GM12865 (cell line): ENCODE data around the gene CSRNP3.

Experiments used
- DNase-seq: peaks from one replicate; pipeline ENCODE4 v3.0.0; 2010; ENCODE audit warnings: low read depth
- H3K4me3 ChIP-seq: 2 replicates; pipeline ENCODE4 v1.5.1; 2011; ENCODE audit warnings: mild to moderate bottlenecking, low read depth, low read length, control low read depth
- TF ChIP-seq, protein P1 (sequence below): IDR thresholded peaks from 2 replicates; pipeline ENCODE4 v1.5.1; 2011; ENCODE audit warnings: low read length, control low read depth, low read depth, inconsistent platforms; ENCODE audit not compliant: insufficient read depth; ENCODE audit errors: missing control alignments

CSRNP3 gene

DNA sequence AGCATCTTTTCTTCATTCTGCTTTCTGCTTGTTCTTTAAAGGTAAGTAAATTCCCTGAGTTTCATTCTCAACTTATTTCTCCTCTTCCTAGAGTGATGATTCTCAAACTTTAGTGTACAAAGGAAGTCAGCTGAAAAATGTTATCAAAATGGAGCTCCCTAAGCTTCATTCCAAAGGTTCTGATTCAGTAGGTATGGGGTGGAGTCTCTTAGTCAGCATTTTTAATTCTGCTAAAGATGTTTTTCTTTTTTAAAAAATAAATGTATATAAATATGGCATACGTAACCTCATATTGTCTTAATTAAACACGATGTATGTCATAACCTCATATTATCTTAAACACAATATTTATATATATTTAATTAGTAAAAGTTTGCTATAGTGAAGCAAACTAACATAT is 3.1 kb upstream of the CSRNP3 start:
- TF ChIP-seq, protein P1, sequence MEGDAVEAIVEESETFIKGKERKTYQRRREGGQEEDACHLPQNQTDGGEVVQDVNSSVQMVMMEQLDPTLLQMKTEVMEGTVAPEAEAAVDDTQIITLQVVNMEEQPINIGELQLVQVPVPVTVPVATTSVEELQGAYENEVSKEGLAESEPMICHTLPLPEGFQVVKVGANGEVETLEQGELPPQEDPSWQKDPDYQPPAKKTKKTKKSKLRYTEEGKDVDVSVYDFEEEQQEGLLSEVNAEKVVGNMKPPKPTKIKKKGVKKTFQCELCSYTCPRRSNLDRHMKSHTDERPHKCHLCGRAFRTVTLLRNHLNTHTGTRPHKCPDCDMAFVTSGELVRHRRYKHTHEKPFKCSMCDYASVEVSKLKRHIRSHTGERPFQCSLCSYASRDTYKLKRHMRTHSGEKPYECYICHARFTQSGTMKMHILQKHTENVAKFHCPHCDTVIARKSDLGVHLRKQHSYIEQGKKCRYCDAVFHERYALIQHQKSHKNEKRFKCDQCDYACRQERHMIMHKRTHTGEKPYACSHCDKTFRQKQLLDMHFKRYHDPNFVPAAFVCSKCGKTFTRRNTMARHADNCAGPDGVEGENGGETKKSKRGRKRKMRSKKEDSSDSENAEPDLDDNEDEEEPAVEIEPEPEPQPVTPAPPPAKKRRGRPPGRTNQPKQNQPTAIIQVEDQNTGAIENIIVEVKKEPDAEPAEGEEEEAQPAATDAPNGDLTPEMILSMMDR = no peak
- no peak for DNase-seq
- H3K4me3 ChIP-seq = no peak overlapping the region

DNA sequence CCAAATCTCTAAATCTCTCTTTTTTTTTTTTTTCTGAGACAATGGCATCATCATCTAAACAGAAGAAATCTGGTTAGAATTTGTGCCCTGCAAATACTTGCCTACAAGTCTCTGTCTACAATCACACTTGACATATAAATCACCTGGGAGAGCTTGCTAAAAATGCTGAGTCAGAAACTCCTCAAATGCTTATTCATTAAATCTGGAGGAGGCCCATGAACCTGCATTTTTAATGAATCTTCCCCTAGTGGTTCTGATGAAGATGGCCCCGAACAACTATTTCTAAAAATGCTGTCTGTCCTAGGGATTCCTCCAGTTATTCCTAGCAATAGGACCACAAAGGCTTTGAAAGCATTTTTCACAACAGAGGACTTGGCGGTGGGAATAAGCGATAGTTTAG is 1.6 kb upstream of the CSRNP3 start:
- TF ChIP-seq, protein P1 = no peak
- no peak for DNase-seq
- no peak overlapping the region for H3K4me3 ChIP-seq

DNA sequence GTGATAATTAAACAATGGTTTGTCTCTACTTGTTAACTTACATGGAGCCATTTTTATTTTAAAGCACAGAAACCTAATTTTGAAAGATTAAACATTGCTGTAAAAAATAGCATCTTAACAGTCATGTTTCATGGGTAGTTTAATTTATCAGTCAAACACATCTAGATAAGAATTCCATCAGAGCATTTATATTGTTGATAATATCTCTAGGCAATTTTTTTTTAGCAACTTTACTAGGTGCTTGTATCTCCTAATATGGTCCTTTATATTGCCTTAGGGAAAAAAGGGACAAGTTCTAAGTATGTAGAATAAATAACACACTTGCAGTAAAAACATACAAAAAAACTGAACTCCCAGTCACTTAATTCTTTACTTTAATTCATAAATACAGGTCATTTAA is 863 bp downstream of the CSRNP3 start:
- H3K4me3 ChIP-seq = no peak overlapping the region
- TF ChIP-seq, protein P1 = no peak
- DNase-seq = no peak

DNA sequence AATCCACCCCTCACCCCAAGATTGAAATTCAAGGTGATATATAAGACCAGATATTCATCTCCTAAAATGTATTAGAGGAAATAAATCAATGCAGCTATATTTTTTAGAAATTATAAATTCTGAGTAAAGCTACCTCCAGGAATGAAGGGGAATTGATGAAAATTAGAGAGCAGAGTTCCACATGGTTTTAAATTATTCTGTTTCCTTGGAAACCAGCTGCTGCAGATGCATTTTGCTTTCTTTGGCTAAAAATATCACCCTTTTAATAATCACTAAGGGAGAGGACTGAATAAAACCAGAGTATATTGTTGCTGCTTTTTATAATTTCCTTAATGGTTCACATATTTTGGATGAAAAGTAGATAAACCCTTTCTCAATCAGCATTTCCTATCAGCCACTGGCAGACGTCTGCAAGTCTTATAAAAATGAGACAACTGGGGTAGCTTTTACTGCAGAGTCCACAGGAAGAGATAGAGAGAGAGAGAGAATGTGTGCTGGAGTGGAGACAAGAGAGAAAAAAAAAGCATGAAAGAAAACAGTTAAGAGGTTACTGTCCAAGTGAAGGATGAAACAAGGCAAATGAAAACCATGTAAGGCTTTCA is 2.0 kb downstream of the CSRNP3 start:
- TF ChIP-seq, protein P1 = no peak
- no peak for DNase-seq
- no peak overlapping the region for H3K4me3 ChIP-seq

DNA sequence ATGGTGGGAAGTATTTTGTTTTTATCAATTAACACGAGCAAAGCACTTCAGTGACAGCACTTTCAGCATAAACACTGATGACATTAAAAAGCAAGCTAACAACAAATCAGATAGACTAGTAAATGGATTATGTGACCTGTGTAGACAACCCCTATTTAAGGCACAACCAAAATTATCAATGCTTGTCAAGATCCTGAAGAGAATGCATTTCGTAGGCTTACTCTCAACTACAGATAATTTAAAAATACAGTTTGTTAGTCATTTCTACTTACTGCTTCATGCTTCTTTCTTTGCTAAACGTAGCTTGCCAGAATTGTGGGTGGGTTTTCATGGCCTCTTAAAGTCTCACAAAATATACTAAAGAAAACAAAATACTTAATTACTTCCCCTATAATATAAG is 3.4 kb downstream of the CSRNP3 start:
- no peak for DNase-seq
- no peak overlapping the region for H3K4me3 ChIP-seq
- TF ChIP-seq, protein P1 = no peak

DNA sequence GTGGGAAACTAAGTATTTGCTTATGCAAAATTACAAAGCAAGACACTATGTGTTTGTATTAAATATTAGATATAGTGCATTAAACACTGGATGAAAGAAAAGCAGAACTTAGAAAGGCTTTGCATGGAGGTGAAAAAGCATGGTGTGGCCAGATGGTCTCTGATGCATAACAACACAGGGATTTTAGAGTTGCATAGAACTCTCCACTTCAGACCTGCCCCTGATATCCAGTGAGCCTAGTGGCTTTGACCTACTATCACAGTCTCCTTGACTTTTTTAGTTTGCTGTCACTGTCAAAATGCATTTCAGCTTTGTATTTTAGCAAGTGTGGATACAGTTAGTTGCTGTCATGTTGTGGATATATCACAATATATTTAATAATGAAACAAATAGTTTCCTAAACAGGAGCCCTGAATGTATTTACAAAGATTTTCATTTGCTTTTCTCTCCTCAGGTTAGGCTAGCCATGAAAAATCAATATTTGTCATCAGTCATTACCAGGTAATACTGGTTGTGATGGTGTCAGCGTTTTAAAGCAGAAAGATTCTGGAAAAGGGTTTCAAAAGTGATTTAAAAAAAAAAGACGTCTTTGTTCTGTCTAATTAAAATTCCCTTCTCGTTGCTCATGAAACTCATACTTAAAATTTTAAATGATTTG is 5.2 kb downstream of the CSRNP3 start:
- no peak for DNase-seq
- H3K4me3 ChIP-seq = no peak overlapping the region
- TF ChIP-seq, protein P1 = no peak
